Posterior vena cava (tissue), 2 donors: ENCODE results near the gene EPG5. TPM values are rescaled to one million over a fixed set of nuclear protein-coding genes. Genes with fewer than 3 reads are reported as not detected.
A peak's percentile ranks its signal among the peaks of the same experiment; 100 is the strongest.

ENCODE experiments used
- DNase-seq: peaks from one replicate; pipeline ENCODE4 v3.0.0-alpha.2; 2020; ENCODE audit warnings: low spot score
- intact Hi-C, 2 donors: fragments of 100-400 bp; cut with DNase I; formaldehyde crosslinking; loops; one replicate each; pipeline versions ENCODE4 v1.14.1 to v1.14.2; 2022 to 2023
- total RNA-seq, 2 donors: library from RNA; stranded (reverse); fragmentation: NEBNext Ultra II Directional; extraction: Animal tissue kit (Norgen Biotek cat#: 25700); gene quantifications; one replicate each; pipeline ENCODE4 v1.2.1, GENCODE V29; 2021
- donor health status: DM: yes; HTN: yes; CAD: no.
- donor health status: DM: yes; HTN: yes; CAD: no.

The EPG5 gene
- total RNA-seq, 2 donors from 2014 or later, result 20.1 to 20.2 TPM

GRCh38 chr18:45880876-45881558 lies 86.1 kb downstream of the EPG5 start:
- DNase-seq, result no peak
- intact Hi-C loops, result loop anchor here in 1 of 2 donors (2.0 kb wide), 1 partner anchor 190 kb away; no protein-coding TSS in a partner anchor

- intact Hi-C loops, result loop anchor here (2.0 to 10.0 kb wide), 2 partner anchors 189 to 195 kb away; no protein-coding TSS in a partner anchor
- peak; percentile 93 for DNase-seq
Observed at GRCh38 chr18:45879681-45880655, 87.2 kb downstream of the EPG5 start.

DNA sequence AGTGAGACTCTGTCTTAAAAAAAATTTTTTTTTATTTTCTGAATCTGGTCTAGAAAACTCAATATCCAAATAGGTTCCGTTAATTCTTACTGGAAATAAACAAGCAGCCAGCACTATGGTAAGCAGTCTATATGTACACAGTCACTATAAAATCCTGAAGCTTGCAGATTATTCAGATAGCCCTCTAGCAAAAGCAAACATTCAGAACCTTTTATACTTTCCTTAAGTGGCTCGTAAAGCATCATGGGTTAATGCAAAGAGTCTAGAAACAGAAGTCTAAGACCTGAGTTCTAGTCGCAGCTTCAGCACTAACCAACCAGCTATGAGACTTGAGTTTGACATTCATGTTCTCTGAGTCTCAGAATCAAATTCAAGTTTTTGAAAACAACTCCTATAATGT lies 89.7 kb downstream of the EPG5 start:
- DNase-seq, result no peak
- intact Hi-C loops, result loop anchor here in 1 of 2 donors (10.0 kb wide), 1 partner anchor 193 kb away; no protein-coding TSS in a partner anchor

DNA sequence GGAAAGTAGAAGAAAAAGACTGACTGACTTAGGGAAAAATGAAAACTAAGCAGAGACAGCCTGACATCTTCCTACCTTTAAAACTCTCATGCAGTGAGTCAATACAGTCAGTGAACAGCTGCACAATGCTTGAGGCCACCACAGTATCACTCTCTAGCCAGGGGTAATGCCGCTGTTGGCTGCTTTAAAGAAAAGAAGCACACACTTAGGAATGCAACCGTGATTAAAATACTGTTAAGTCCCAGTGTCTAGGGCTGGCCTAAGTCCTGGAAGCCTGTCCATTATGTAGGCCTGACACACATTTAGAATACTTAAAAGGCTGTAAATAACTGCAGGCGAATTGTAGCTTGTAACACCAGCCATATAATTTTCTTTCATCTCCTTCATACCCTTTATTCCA lies 91.0 kb downstream of the EPG5 start:
- intact Hi-C loops, result loop anchor here in 1 of 2 donors (10.0 kb wide), 1 partner anchor 191 kb away; no protein-coding TSS in a partner anchor

GRCh38 chr18:45874491-45875184 lies 92.5 kb downstream of the EPG5 start:
- intact Hi-C loops, result loop anchor here in 1 of 2 donors (10.0 kb wide), 1 partner anchor 190 kb away; no protein-coding TSS in a partner anchor

More for the DNA sequence above, 91.0 kb downstream of the EPG5 start:
- DNase-seq, result no peak

DNA sequence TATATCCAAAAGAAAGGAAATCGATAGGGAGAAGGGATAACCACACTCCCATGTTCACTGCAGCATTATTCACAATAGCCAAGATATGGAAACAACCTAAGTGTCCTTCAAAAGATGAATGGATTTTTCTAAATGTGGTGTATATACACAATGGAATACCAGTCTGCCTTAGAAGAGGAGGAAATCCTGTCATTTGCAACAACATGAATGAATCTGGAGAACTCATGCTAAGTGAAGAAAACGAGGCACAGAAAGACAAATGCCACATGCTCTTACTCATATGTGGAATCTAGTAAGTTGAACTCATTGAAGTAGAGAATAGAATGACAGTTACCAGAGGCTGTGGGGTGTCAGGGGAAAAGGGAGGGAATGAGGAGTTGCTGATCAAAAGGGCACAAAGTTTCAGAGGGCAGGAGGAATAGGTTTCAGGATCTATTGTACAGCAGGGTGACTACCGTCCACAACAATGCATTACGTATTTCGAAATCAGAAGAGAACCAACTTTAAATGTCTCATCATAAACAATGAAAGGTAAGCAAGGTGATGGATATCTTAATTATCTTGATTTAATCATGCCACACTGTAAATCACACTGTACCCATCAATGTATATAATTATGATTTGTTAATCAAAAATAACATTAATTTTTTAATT lies 95.6 kb downstream of the EPG5 start:
- DNase-seq, result no peak
- intact Hi-C loops, result loop anchor here in 1 of 2 donors (10.0 kb wide), 1 partner anchor 187 kb away; no protein-coding TSS in a partner anchor

More at GRCh38 chr18:45874491-45875184, 92.5 kb downstream of the EPG5 start:
- DNase-seq, result no peak

DNA sequence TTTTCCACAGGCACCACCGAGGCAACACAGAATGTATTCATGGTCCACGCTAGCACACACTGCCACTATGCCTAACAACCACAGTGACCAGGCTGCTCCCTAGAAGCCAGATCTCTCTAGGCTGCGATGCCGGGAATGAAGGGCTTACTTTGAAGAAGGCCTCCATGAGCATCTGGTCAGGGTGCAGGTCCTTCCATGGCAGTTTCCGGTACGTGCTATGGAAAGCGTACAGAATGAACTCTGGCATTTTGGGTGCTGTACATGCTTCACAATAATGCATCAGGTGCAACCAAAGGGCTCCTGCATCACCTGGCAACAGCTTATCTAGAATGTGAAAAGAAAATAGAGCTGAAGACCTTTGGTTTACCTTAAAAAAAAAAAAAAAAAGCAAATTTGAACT lies 96.7 kb downstream of the EPG5 start:
- DNase-seq, result no peak
- intact Hi-C loops, result loop anchor here in 1 of 2 donors (10.0 kb wide), 1 partner anchor 186 kb away; no protein-coding TSS in a partner anchor

DNA sequence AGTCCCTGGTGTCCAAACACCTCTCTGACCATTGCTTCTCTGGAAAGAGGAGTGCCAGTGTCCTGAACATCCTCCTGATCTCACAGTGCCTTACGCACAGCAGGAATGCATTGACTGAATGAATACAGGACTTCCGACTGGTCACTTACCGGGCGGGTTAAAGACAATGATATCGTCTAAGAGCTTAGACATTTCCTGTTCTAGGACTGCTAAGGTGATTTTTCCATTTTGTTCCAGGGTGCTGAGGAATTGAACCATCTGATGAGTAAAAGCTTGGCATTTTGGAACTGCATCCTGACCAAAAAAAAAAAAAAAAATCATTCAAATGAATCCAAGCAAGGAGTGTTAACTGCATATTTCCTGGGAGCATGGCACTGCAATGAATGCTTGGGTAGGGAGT lies 101.7 kb downstream of the EPG5 start:
- intact Hi-C loops, result no loop called here
- DNase-seq, result no peak

DNA sequence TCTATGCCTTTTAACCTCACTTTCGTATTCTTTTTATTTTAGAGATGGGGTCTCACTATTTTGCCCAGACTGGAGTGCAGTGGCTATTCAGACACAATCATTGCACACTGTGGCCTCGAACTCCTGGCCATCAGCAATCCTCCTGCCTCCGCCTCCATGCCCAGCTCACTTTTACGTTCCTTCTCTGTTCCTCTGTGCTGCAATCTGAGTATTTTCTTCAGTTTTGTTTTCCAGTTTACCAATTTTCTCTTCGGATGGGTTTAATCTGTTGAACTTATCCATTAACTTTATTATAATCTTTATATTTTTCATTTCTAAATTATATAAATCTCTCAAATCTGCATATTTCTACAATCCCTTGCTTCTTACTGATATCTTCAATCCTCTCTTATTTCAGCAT lies 103.0 kb downstream of the EPG5 start:
- intact Hi-C loops, result no loop called here

GRCh38 chr18:45863469-45863868 lies 103.7 kb downstream of the EPG5 start:
- intact Hi-C loops, result no loop called here
- DNase-seq, result no peak

More for the DNA sequence above, 103.0 kb downstream of the EPG5 start:
- DNase-seq, result no peak

GRCh38 chr18:45861926-45862325 lies 105.2 kb downstream of the EPG5 start:
- intact Hi-C loops, result no loop called here

GRCh38 chr18:45860971-45861370 lies 106.2 kb downstream of the EPG5 start:
- DNase-seq, result no peak
- intact Hi-C loops, result no loop called here

More at GRCh38 chr18:45861926-45862325, 105.2 kb downstream of the EPG5 start:
- no peak for DNase-seq

DNA sequence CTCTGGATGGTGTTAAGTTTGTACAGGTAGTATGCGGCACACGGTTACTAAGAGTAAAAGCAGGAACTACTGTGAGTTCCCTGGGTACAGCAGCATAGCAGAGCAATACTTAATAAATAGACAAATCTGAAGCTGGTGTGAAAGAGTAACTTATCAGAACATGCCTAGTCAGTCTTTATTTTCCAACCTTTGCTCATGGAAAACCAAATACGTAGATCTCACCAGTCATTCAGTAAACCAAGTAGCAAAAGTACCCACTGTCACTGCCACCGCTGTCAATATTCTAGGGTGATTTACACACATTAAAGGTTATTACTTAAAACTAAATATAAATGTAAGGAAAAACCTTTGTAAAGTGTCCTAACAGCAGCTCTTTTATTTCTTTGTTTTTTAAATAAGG lies 106.6 kb downstream of the EPG5 start:
- DNase-seq, result no peak
- intact Hi-C loops, result no loop called here

DNA sequence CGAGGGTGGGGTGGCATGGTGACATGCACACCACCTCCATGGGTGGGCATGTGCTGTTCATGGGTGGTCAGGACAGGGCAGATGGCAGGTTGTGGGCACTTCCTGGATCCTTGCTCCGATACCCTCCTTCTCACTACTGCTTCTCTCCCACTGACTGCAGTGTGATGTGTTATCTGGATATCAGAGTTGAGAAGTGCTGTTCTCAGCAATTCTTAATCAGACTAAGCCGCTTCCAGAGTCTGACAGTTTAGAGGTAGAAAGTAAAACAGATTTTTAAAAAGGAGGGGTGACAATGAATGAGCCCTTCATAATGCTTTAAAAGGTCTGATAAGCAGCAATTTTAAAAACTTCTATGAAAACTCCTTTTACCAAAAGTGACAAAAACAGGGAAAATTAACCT lies 107.8 kb downstream of the EPG5 start:
- intact Hi-C loops, result no loop called here
- DNase-seq, result no peak

DNA sequence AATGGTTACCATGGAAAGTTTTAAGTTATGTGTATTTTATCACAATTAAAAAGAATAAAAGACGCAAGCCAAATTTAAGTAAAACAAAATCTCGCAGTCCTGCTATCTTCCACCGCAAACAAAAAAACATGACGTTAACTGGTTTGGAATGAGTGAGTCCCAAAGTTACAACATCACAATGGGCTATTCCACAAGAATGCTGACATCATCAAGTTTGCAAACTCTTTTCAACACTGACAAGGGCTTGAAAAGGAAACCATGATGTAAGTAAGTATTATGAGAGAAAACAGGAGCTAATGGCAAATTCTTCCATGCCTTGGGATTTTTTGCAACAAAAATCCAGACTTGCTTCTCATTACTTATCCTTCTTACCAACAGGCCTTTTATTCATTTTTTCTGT lies 110.6 kb downstream of the EPG5 start:
- intact Hi-C loops, result no loop called here
- no peak for DNase-seq

- no peak for DNase-seq
- intact Hi-C loops, result no loop called here
Observed at GRCh38 chr18:45854036-45854586, 113.0 kb downstream of the EPG5 start.

GRCh38 chr18:45852631-45853030 lies 114.5 kb downstream of the EPG5 start:
- no peak for DNase-seq
- intact Hi-C loops, result no loop called here

- DNase-seq, result no peak
- intact Hi-C loops, result no loop called here
Observed at GRCh38 chr18:45851161-45851925, 115.8 kb downstream of the EPG5 start.
